Activated naive CD8-positive, alpha-beta T cell treated with anti-CD3 and anti-CD28 coated beads, Interleukin-2, amount 50 U/mL, for 24 hours (primary cell): ENCODE results near the gene NPPB.
A peak's percentile ranks its signal among the peaks of the same experiment; 100 is the strongest.
"Not testable (repeated sequence)": the region's sequence is repeated elsewhere in the genome, so short reads cannot be mapped to it uniquely, and the experiment has no call there.

ENCODE experiments used
- ATAC-seq: fragments of 150-1000 bp; cut with Tn5 transposase; one replicate; pipeline ENCODE4 v1.10.0; 2021
- DNase-seq: peaks from one replicate; pipeline ENCODE4 v3.0.0; 2021
- H3K27ac Mint-ChIP-seq: one replicate; pipeline ENCODE4 v1.8.0; 2021; ENCODE audit warnings: mild to moderate bottlenecking, mixed read lengths
- H3K27me3 Mint-ChIP-seq: one replicate; pipeline ENCODE4 v1.8.0; 2021; ENCODE audit warnings: mixed read lengths
- H3K36me3 Mint-ChIP-seq: one replicate; pipeline ENCODE4 v1.8.0; 2021; ENCODE audit warnings: low read depth, mixed read lengths
- H3K4me1 Mint-ChIP-seq: one replicate; pipeline ENCODE4 v1.8.0; 2021; ENCODE audit warnings: mixed read lengths
- H3K4me3 Mint-ChIP-seq: one replicate; pipeline ENCODE4 v1.8.0; 2021; ENCODE audit warnings: mild to moderate bottlenecking, moderate library complexity, mixed read lengths
- H3K9me3 Mint-ChIP-seq: one replicate; pipeline ENCODE4 v1.8.0; 2021; ENCODE audit warnings: mixed read lengths

Gene NPPB

GRCh38 chr1:11858613-11858967 is at the start of gene NPPB:
Gene NPPB (minus strand): TSS chr1:11858945. CDS start chr1:11858833, 112 bp downstream.
- no peaks in the 10 kb centered on the region for H3K9me3 Mint-ChIP-seq
- H3K4me1 Mint-ChIP-seq, result peaks cover 2% of the 10 kb centered on the region
- ATAC-seq (no peak), DNase-seq (no peak)
- H3K4me3 Mint-ChIP-seq, result no peak within 1 kb of the TSS
- peaks cover 62% of the 10 kb centered on the region for H3K27me3 Mint-ChIP-seq
- H3K27ac Mint-ChIP-seq, result no peak within 1 kb of the TSS
- no peaks in the 10 kb centered on the region for H3K36me3 Mint-ChIP-seq

DNA sequence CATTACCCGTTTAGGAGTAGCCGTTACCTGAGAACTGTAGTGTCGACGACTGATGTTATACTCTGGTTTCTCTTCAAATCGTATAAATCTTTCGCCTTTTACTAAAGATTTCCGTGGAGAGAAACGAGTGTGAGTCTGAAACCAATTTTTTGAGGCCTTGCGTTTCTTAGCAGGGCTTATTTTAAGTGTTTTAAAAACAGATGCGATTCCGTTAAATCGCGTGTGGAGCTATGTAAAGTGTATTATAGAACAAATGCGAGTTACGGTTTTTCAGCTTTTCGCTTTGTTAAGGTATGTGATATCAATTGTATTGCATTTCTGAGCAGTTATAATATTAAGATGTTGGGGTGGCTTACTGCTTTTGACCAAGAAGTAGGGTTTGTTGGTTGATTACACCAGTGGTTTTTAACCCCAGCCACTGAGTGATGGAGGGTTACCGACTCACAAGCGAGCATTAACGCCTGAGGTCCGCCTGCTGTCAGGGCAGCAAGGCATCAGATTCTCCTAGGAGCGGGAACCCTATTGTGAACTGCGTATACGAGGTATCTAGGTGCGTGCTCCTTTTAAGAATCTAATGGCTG is 49.4 kb upstream of the NPPB start:
- Mint-ChIP-seq H3K4me1 (peaks cover 47% of the 10 kb centered on the region), H3K27me3 (peaks cover 22% of the 10 kb centered on the region), H3K9me3 (no peaks in the 10 kb centered on the region), H3K27ac (peak overlapping the region; percentile 100), H3K4me3 (peak overlapping the region; percentile 89), H3K36me3 (peaks cover 7% of the 10 kb centered on the region)
- ATAC-seq, result peak; percentile 83
- DNase-seq, result peak; percentile 74

DNA sequence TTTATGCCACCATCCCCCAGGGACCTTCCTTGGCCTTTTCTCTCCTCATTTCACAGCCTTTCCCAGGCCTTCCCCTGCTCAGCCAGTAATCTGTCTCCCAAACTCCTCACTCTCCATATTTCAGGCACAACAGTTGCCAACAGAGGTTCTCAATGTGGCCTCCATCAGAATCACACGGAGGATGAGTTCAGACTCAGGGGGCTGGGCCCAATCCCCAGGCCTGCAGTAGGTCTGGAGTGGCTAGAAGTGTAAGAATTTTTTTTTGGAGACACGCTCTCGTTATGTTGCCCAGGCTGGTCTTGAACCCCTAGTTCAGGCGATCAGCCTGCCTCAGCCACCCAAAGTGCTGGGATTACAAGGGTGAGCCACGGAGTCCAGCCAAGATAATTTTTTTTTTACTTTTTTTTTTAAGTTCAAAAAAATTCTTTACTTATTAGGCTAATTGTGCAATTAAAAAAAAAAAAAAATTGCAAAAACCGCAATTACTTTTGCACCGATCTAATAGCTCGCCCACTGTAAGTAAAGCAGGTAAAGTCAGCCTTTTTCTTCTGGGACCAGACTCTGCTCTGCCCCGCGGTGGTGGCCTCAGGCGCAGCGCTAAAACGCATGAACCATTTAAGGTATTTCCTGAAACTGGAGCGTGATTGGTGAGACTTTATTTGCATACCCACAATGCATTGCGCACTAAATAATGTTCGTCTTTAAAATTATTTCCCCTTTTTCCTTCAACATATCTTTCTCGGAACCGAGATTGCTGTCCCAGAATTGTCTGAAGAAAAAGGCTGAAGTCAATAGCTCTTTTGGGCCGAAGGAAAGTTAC is 48.7 kb upstream of the NPPB start:
- Mint-ChIP-seq H3K4me1 (peaks cover 47% of the 10 kb centered on the region), H3K27ac (peak overlapping the region; percentile 100), H3K27me3 (peaks cover 22% of the 10 kb centered on the region), H3K9me3 (no peaks in the 10 kb centered on the region), H3K4me3 (peak overlapping the region; percentile 89), H3K36me3 (peaks cover 7% of the 10 kb centered on the region)
- DNase-seq, result peak; percentile 86
- ATAC-seq, result peak; percentile 41

DNA sequence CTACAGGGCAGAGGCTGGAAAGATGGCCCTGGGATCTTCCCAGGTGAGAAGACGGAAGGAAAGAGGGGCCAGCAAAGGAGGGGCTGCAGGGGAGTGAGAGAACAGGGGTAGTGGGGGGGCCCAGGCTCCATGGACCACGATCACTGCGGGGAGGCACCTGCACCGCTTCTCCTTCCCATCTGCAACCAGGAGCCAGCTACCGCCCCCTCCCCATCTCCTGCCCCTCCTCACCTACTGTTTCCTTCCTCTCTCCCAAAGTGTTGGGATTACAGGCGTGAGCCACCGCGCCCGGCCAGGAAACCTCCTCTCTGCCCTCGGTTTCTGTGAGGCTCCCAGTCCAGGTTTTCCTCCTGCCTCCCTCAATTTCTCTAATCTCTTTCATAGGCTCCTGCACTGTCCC is 48.1 kb upstream of the NPPB start:
- peaks cover 7% of the 10 kb centered on the region for H3K36me3 Mint-ChIP-seq
- H3K27me3 Mint-ChIP-seq, result peaks cover 27% of the 10 kb centered on the region
- ATAC-seq, result no peak
- peaks cover 47% of the 10 kb centered on the region for H3K4me1 Mint-ChIP-seq
- H3K4me3 Mint-ChIP-seq, result no peak overlapping the region
- no peak for DNase-seq
- H3K9me3 Mint-ChIP-seq, result no peaks in the 10 kb centered on the region
- no peak overlapping the region for H3K27ac Mint-ChIP-seq

DNA sequence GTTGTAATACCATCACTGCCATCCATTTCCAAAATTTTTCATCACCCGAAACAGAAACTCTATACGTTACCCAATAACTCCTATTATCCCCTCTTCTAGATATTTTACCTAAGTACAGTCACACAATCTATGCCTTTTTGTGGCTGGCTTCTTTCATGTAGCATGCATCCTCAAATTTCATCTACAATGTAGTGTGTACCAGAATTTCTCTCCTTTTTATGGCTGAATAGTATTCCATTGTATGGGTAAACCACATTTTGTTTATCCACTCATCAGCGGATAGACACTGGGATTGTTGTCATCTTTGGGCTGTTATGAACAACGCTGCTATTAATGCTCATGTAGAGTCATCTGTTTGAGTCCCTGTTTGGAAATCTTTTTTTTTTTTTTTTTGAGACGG is 46.2 kb upstream of the NPPB start:
- Mint-ChIP-seq H3K9me3 (no peaks in the 10 kb centered on the region), H3K27ac (no peak overlapping the region), H3K4me3 (no peak overlapping the region), H3K4me1 (peaks cover 41% of the 10 kb centered on the region), H3K36me3 (peaks cover 7% of the 10 kb centered on the region), H3K27me3 (peaks cover 37% of the 10 kb centered on the region)
- DNase-seq, result no peak
- no peak for ATAC-seq

DNA sequence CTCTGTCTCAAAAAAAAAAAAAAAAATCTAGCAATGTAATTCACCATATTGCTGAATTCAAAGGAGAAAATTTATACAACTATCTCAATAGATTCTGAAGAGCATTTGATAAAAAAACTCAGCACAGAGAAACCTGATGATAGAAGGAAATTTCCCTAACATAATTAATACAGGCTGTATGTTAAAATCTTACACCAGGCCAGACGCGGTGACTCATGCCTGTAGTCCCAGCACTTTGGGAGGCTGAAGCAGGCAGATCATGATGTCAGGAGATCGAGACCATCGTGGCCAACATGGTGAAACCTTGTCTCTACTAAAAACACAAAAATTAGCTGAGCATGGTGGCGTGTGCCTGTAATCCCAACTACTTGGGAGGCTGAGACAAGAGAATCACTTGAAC is 45.4 kb upstream of the NPPB start:
- not testable (repeated sequence) for H3K9me3 Mint-ChIP-seq, H3K4me3 Mint-ChIP-seq, DNase-seq, H3K27ac Mint-ChIP-seq, H3K36me3 Mint-ChIP-seq, ATAC-seq
- Mint-ChIP-seq H3K27me3 (peaks cover 43% of the 10 kb centered on the region), H3K4me1 (peaks cover 35% of the 10 kb centered on the region)

GRCh38 chr1:11903210-11903609 is 44.5 kb upstream of the NPPB start:
- H3K27me3 Mint-ChIP-seq, result peaks cover 42% of the 10 kb centered on the region
- no peak overlapping the region for H3K27ac Mint-ChIP-seq
- no peaks in the 10 kb centered on the region for H3K9me3 Mint-ChIP-seq
- peaks cover 3% of the 10 kb centered on the region for H3K36me3 Mint-ChIP-seq
- ATAC-seq (no peak), DNase-seq (no peak)
- H3K4me1 Mint-ChIP-seq, result peaks cover 28% of the 10 kb centered on the region
- no peak overlapping the region for H3K4me3 Mint-ChIP-seq

- peaks cover 18% of the 10 kb centered on the region for H3K4me1 Mint-ChIP-seq
- not testable (repeated sequence) for ATAC-seq, H3K4me3 Mint-ChIP-seq
Observed at GRCh38 chr1:11901446-11901845, 42.7 kb upstream of the NPPB start.

DNA sequence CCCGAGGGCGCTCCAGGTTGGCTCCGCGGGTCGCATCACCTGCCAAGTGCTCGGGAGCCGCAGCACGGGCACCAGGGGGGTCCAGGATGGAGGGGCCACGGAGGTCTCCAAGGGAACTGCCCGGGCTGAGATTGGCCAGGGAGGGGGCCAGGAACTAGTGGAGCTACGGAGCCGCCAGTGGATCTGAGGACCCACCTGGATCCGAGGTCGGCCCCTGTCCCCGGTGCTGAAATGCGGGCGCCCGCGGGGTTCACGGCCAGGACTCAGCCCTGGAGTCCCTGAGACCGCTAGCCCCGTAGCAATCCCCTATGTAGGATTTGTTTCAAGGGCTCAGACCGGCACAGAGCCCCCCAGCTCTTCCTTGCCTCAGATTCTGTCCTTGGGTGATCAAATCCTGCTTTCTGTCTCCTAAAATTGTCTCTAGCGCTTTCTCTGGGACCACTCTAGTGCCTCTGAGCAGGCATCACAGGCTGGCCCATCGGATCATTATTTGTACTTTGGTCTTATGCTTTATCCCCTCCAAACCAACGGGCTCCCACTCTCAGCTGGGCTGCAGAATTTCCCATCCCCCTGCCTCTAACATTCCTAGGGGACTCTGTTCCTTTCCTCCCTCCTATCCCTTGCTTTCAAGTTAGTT is 40.2 kb upstream of the NPPB start:
- Mint-ChIP-seq H3K27me3 (peaks cover 53% of the 10 kb centered on the region), H3K36me3 (no peaks in the 10 kb centered on the region), H3K4me3 (no peak overlapping the region), H3K27ac (no peak overlapping the region), H3K9me3 (no peaks in the 10 kb centered on the region), H3K4me1 (peaks cover under 1% of the 10 kb centered on the region)
- ATAC-seq, result no peak
- peak; percentile 22 for DNase-seq

More at GRCh38 chr1:11901446-11901845, 42.7 kb upstream of the NPPB start:
- not testable (repeated sequence) for H3K9me3 Mint-ChIP-seq, H3K36me3 Mint-ChIP-seq, H3K27ac Mint-ChIP-seq, DNase-seq
- H3K27me3 Mint-ChIP-seq, result peaks cover 50% of the 10 kb centered on the region

GRCh38 chr1:11898086-11898785 is 39.5 kb upstream of the NPPB start:
- Mint-ChIP-seq H3K9me3 (no peaks in the 10 kb centered on the region), H3K36me3 (no peaks in the 10 kb centered on the region)
- ATAC-seq, result no peak

DNA sequence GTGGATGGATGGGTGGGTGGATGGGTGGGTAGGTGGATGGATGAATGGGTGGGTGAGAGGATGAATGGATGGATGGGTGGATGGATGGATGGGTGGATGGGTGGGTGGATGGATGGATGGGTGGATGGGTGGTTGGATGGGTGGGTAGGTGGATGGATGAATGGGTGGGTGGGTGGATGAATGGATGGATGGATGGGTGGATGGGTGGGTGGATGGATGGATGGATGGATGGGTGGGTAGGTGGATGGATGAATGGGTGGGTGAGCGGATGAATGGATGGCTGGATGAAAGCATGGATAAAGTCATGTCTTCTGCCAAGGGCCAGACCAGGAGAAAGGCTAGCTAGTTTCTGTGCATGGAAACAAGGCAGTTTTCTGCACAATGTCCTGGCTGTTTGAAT is 35.8 kb upstream of the NPPB start:
- not testable (repeated sequence) for H3K27ac Mint-ChIP-seq, H3K9me3 Mint-ChIP-seq, H3K4me1 Mint-ChIP-seq, H3K36me3 Mint-ChIP-seq, H3K4me3 Mint-ChIP-seq, ATAC-seq, DNase-seq
- peaks cover 37% of the 10 kb centered on the region for H3K27me3 Mint-ChIP-seq

More at GRCh38 chr1:11898086-11898785, 39.5 kb upstream of the NPPB start:
- H3K4me1 Mint-ChIP-seq, result no peaks in the 10 kb centered on the region
- no peak for DNase-seq
- peaks cover 52% of the 10 kb centered on the region for H3K27me3 Mint-ChIP-seq
- no peak overlapping the region for H3K4me3 Mint-ChIP-seq
- no peak overlapping the region for H3K27ac Mint-ChIP-seq

DNA sequence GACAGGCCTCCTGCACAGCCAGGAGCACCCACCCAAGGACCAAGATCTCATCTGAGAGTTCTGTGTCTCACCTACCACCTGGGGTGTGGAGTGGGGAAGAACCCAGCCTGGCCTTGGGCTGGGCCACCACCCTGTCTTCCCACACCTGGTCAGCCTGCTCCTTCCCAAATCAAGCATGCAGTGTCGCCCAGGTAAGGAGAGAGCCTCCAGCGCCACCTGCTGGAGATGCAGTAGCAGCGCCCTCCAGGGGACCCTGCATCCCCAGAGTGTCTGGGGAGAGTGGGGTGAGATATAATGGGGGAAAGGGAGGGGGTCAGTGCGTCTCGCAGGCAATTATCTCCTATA is 35.1 kb upstream of the NPPB start:
- no peaks in the 10 kb centered on the region for H3K9me3 Mint-ChIP-seq
- ATAC-seq, result peak; percentile 88
- peaks cover 31% of the 10 kb centered on the region for H3K27me3 Mint-ChIP-seq
- no peak overlapping the region for H3K4me3 Mint-ChIP-seq
- H3K4me1 Mint-ChIP-seq, result no peaks in the 10 kb centered on the region
- peak; percentile 74 for DNase-seq
- H3K27ac Mint-ChIP-seq, result no peak overlapping the region
- H3K36me3 Mint-ChIP-seq, result no peaks in the 10 kb centered on the region

DNA sequence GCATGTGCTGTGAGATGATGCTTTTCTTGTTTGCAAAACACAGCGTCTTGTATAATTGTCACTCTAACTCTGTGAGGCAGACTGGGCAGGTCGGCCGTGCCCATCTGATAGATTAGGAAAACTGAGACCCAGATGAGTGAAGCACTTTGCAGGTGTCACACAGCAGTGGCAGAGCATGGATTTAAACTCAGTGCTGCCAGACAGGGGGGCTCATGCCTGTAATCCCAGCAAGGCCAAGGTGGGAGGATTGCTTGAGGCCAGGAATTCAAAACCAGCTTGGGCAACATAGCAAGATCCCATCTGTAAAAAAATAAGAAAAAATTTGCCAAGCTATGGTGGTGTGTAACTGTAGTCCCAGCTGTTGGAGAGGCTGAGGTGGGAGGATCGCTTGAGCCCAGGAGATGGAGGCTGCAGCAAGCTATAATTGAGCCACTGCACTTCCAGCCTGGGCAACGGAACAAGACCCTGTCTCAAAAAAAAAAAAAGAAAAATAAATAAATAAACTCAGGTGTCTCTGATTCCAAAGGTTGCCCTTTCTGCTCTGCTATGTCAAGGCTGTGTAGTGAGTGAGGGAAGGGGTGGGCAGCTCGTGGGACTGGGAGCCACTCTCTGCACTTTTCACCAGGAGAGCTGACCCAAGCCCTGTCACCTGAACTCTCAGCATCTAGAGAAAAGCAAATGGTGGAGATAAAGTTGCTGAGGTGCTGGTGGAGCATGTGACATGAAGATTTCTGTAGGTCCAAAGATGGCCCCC is 32.9 kb upstream of the NPPB start:
- no peak for DNase-seq
- no peak for ATAC-seq
- Mint-ChIP-seq H3K27ac (no peak overlapping the region), H3K36me3 (no peaks in the 10 kb centered on the region), H3K4me1 (no peaks in the 10 kb centered on the region), H3K27me3 (peaks cover 20% of the 10 kb centered on the region), H3K4me3 (no peak overlapping the region), H3K9me3 (no peaks in the 10 kb centered on the region)

DNA sequence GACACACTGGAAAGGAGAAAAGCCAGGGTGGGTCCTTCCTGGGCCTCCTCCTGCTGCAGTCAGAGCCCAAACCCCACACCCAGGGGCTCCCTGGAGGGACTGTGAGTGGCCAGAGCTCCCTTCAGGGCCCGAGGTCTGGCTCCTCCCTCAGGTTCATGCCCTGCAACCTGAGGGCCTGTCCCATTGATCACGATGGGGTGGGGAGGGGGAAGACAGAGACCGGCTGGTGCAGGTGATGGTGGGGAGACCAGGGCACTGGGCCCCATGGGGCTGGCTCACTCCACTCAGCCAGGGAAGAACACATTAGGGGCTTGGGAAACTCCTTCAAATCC is 30.1 kb upstream of the NPPB start:
- Mint-ChIP-seq H3K36me3 (no peaks in the 10 kb centered on the region), H3K27me3 (peaks cover 4% of the 10 kb centered on the region), H3K4me3 (no peak overlapping the region), H3K4me1 (no peaks in the 10 kb centered on the region), H3K9me3 (no peaks in the 10 kb centered on the region), H3K27ac (no peak overlapping the region)
- DNase-seq, result no peak
- no peak for ATAC-seq
